SW 1271 (cell line): ENCODE measurements around the gene FYTTD1.

Experiments
- DNase-seq, 2 experiments: peaks; one replicate each; lab custom pipeline; 2025; lab: John Stamatoyannopoulos, UW

Gene FYTTD1

DNA sequence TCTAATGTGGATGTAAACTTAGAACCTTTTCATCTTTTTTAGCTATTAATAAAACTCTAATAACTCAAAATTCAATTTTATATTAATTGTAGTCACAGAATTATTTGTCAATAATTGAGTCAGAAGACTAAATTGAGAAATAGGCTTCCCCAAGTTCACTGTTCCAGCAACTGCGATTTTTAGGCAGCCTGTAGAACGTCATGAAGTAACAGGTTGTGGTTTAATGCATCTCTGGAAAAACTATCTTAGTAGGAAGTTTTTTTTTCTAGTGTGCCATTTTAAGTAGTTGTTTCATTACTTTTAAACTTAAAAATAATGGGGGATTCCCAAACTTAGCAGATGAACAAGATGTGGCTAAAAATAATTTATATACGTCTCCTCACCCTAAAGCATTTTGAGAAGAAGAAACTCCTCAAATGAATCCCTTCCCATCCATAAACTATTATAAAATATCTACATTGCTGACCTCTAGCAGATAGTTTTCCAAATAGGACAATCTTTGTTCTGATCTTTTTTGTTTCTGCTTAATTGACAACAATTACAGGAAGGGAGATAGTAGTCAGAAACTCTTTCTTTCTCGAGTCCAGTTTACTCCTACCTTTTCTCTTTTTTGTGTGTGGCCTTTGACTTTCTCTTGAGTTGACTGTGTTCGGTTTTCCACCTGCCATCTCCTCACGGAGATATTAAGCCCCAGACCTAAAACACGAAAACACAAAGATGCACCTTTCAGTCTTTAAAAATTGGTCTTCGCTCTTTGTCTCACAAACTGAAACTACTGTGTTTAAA is 84.4 kb downstream of the FYTTD1 start:
- DNase-seq, result no peak

DNA sequence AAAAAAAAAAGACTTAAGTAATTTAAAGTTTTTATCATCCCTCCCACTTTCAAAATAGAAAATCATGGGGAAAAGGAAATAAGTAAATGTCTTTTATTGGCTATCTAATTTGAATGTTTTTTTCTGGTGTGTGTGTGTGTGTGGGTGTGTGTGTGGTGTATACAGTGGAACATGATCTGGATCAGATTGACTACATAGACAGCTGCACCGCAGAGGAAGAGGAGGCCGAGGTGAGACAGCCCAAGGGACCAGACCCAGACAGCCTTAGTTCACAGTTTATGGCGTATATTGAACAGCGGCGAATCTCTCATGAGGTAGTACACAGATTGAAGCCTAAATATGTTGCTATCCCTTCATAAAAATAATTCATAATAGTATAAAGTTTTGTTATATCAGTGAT is 85.8 kb downstream of the FYTTD1 start:
- DNase-seq, result no peak

DNA sequence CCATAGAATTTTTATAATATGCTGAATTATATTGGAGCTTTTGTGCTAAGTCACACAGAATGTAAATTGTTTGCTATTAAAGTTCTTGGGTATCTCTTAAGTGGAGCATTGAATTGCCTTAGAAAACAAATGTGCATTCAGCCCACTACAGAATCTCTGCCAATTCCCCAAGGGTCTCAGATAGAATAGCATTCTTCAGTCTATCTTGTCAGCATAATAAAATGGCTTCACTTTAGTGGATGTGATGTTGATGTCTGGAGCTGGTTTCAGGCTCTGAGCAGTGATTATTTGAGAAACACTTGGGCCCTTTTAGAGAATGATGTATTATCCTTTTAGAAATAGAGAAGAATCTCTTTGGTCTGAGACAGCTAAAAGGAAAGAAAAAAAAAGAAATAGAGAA is 86.6 kb downstream of the FYTTD1 start:
- no peak for DNase-seq
